RWPE2 (cell line): Measurements from ENCODE around the gene LRRC3B.

Source experiments
- ATAC-seq: fragments of 200-7000 bp; cut with Tn5 transposase; 3 replicates; pipeline ENCODE4 v1.9.1; 2021; ENCODE audit warnings: low read depth
- DNase-seq: peaks from one replicate; pipeline ENCODE4 v3.0.0-alpha.2; 2020; ENCODE audit warnings: low spot score
- H3K27ac ChIP-seq: fragments of 450-650 bp; 2 replicates; pipeline ENCODE4 v1.5.1; 2017; ENCODE audit warnings: mild to moderate bottlenecking; ENCODE audit not compliant: poor library complexity, severe bottlenecking
- H3K27me3 ChIP-seq: fragments of 250-450 bp; sonication (Bioruptor Pico); 2 replicates; pipeline ENCODE4 v1.5.1; 2021; ENCODE audit warnings: mild to moderate bottlenecking, moderate library complexity; ENCODE audit not compliant: insufficient read depth, poor library complexity, severe bottlenecking
- H3K36me3 ChIP-seq: fragments of 250-450 bp; sonication (Bioruptor Pico); 2 replicates; pipeline ENCODE4 v1.5.1; 2020; ENCODE audit warnings: low read depth, mild to moderate bottlenecking, moderate library complexity
- H3K4me1 ChIP-seq: fragments of 250-450 bp; sonication (Bioruptor Pico); 2 replicates; pipeline ENCODE4 v1.5.1; 2021; ENCODE audit warnings: mild to moderate bottlenecking, moderate library complexity; ENCODE audit not compliant: insufficient read depth, poor library complexity, severe bottlenecking
- H3K4me3 ChIP-seq: fragments of 250-450 bp; sonication (Bioruptor Pico); 2 replicates; pipeline ENCODE4 v1.5.1; 2021; ENCODE audit warnings: mild to moderate bottlenecking, moderate library complexity; ENCODE audit not compliant: severe bottlenecking
- H3K9me3 ChIP-seq: fragments of 250-450 bp; sonication (Bioruptor Pico); 2 replicates; pipeline ENCODE4 v1.5.1; 2021; ENCODE audit warnings: mild to moderate bottlenecking, moderate library complexity; ENCODE audit not compliant: severe bottlenecking
- CTCF ChIP-seq: fragments of 450-650 bp; IDR thresholded peaks from one replicate; pipeline ENCODE4 v1.5.1; 2017; ENCODE audit warnings: mild to moderate bottlenecking, moderate library complexity; ENCODE audit not compliant: poor library complexity, severe bottlenecking

LRRC3B gene

GRCh38 chr3:26681632-26682031, 59.1 kb downstream of the LRRC3B start:
- TF ChIP-seq CTCF, result no peak
- no peak for ATAC-seq
- Histone ChIP-seq H3K27ac (no peak overlapping the region), H3K9me3 (no peaks in the 10 kb centered on the region), H3K27me3 (no peaks in the 10 kb centered on the region), H3K36me3 (no peaks in the 10 kb centered on the region), H3K4me1 (no peaks in the 10 kb centered on the region), H3K4me3 (no peak overlapping the region)
- DNase-seq, result no peak

GRCh38 chr3:26682406-26682805, 59.8 kb downstream of the LRRC3B start:
- no peak for ATAC-seq
- H3K9me3 ChIP-seq, result no peaks in the 10 kb centered on the region
- no peaks in the 10 kb centered on the region for H3K27me3 ChIP-seq
- no peak for TF ChIP-seq CTCF
- H3K36me3 ChIP-seq, result no peaks in the 10 kb centered on the region
- no peak overlapping the region for H3K27ac ChIP-seq
- H3K4me1 ChIP-seq, result no peaks in the 10 kb centered on the region
- H3K4me3 ChIP-seq, result no peak overlapping the region
- DNase-seq, result no peak

GRCh38 chr3:26683902-26684301, 61.3 kb downstream of the LRRC3B start:
- H3K9me3 ChIP-seq, result no peaks in the 10 kb centered on the region
- TF ChIP-seq CTCF, result no peak
- no peak for ATAC-seq
- H3K36me3 ChIP-seq, result no peaks in the 10 kb centered on the region
- H3K27me3 ChIP-seq, result no peaks in the 10 kb centered on the region
- no peak overlapping the region for H3K27ac ChIP-seq
- DNase-seq, result no peak
- H3K4me1 ChIP-seq, result no peaks in the 10 kb centered on the region
- no peak overlapping the region for H3K4me3 ChIP-seq

GRCh38 chr3:26687466-26687865, 64.9 kb downstream of the LRRC3B start:
- Histone ChIP-seq H3K27me3 (no peaks in the 10 kb centered on the region), H3K36me3 (no peaks in the 10 kb centered on the region), H3K4me3 (no peak overlapping the region), H3K27ac (no peak overlapping the region), H3K9me3 (no peaks in the 10 kb centered on the region), H3K4me1 (no peaks in the 10 kb centered on the region)
- ATAC-seq (no peak), DNase-seq (no peak)
- TF ChIP-seq CTCF, result no peak

- peaks cover 5% of the 10 kb centered on the region for H3K9me3 ChIP-seq
- DNase-seq, result no peak
- no peak overlapping the region for H3K27ac ChIP-seq
- no peak for TF ChIP-seq CTCF
- ATAC-seq, result no peak
- H3K36me3 ChIP-seq, result no peaks in the 10 kb centered on the region
- no peak overlapping the region for H3K4me3 ChIP-seq
- H3K4me1 ChIP-seq, result no peaks in the 10 kb centered on the region
- H3K27me3 ChIP-seq, result no peaks in the 10 kb centered on the region
Observed at GRCh38 chr3:26699553-26699952, 77.0 kb downstream of the LRRC3B start.
